OCI-LY3 (cell line): Measurements from ENCODE around the gene HIVEP3.

Source experiments
- H2AFZ ChIP-seq: fragments of 200-600, 300-600 bp; shearing (Covaris generic); 2 replicates; pipeline ENCODE4 v1.6.0; 2014; ENCODE audit warnings: antibody characterized with exemption, low read depth, low read length
- H3K27ac ChIP-seq: fragments of 200-600, 300-600 bp; sonication (generic); 2 replicates; pipeline ENCODE4 v1.5.1; 2014; ENCODE audit warnings: mild to moderate bottlenecking, low read length, moderate library complexity, mixed read lengths
- H3K27me3 ChIP-seq: fragments of 200-600, 300-600 bp; sonication (generic); 2 replicates; pipeline ENCODE4 v1.6.1; 2014; ENCODE audit warnings: low read depth, low read length, mixed read lengths
- H3K36me3 ChIP-seq: fragments of 200-600, 300-600 bp; sonication (generic); replicated peaks from 2 replicates; pipeline ENCODE3; 2014; ENCODE audit warnings: low read depth, low read length, mixed read lengths
- H3K4me1 ChIP-seq: fragments of 300-600, 200-600 bp; sonication (generic); 2 replicates; pipeline ENCODE4 v1.6.1; 2014; ENCODE audit warnings: low read length, mixed read lengths
- H3K4me2 ChIP-seq: fragments of 200-600, 300-600 bp; sonication (generic); 2 replicates; pipeline ENCODE4 v1.6.1; 2014; ENCODE audit warnings: low read length, mixed read lengths
- H3K4me3 ChIP-seq: fragments of 300-600, 200-600 bp; sonication (generic); 2 replicates; pipeline ENCODE4 v1.5.1; 2014; ENCODE audit warnings: antibody characterized with exemption, mild to moderate bottlenecking, low read length, moderate library complexity
- H3K79me2 ChIP-seq: fragments of 300-600, 200-600 bp; shearing (Covaris generic); 2 replicates; pipeline ENCODE4 v1.6.1; 2014; ENCODE audit warnings: mild to moderate bottlenecking, low read length, mixed read lengths
- H3K9ac ChIP-seq: fragments of 300-600, 200-600 bp; shearing (Covaris generic); 2 replicates; pipeline ENCODE4 v1.6.0; 2014; ENCODE audit warnings: mild to moderate bottlenecking, low read length, moderate library complexity
- H3K9me3 ChIP-seq: fragments of 200-600, 300-600 bp; shearing (Covaris generic); 2 replicates; pipeline ENCODE4 v1.6.1; 2014; ENCODE audit warnings: low read length, mixed read lengths; ENCODE audit not compliant: insufficient read depth
- H4K20me1 ChIP-seq: fragments of 200-600, 300-600 bp; sonication (generic); 2 replicates; pipeline ENCODE4 v1.6.1; 2016; ENCODE audit warnings: low read length, mixed read lengths; ENCODE audit not compliant: insufficient read depth
- CTCF ChIP-seq: fragments of 200-600, 300-600 bp; sonication (generic); IDR thresholded peaks from 2 replicates; pipeline ENCODE4 v1.5.1; 2014; ENCODE audit warnings: antibody characterized with exemption, low read length, low read depth
- EZH2phosphoT487 ChIP-seq: fragments of 200-600 bp; shearing (Covaris generic); IDR thresholded peaks from 2 replicates; pipeline ENCODE4 v1.6.1; 2018; ENCODE audit warnings: antibody characterized with exemption, mixed run types, low read depth

Gene HIVEP3

GRCh38 chr1:41618066-41618825 lies 300.5 kb downstream of the HIVEP3 start:
- H4K20me1 ChIP-seq, result peaks cover 97% of the 10 kb centered on the region
- no peak overlapping the region for H3K4me2 ChIP-seq
- H2AFZ ChIP-seq, result no peak overlapping the region
- H3K79me2 ChIP-seq, result peaks cover 99% of the 10 kb centered on the region
- peaks cover 9% of the 10 kb centered on the region for H3K4me1 ChIP-seq
- no peak overlapping the region for H3K27ac ChIP-seq
- H3K27me3 ChIP-seq, result no peaks in the 10 kb centered on the region
- no peak for TF ChIP-seq EZH2phosphoT487
- TF ChIP-seq CTCF, result no peak
- peaks cover 33% of the 10 kb centered on the region for H3K36me3 ChIP-seq
- no peaks in the 10 kb centered on the region for H3K9me3 ChIP-seq
- H3K4me3 ChIP-seq, result no peak overlapping the region
- H3K9ac ChIP-seq, result no peak overlapping the region

GRCh38 chr1:41617336-41617735 lies 301.4 kb downstream of the HIVEP3 start:
- no peaks in the 10 kb centered on the region for H3K27me3 ChIP-seq
- H3K4me2 ChIP-seq, result no peak overlapping the region
- H4K20me1 ChIP-seq, result peaks cover 97% of the 10 kb centered on the region
- H3K9ac ChIP-seq, result no peak overlapping the region
- H3K79me2 ChIP-seq, result peaks cover 99% of the 10 kb centered on the region
- no peak overlapping the region for H3K4me3 ChIP-seq
- H3K36me3 ChIP-seq, result peaks cover 29% of the 10 kb centered on the region
- no peak overlapping the region for H2AFZ ChIP-seq
- no peak overlapping the region for H3K27ac ChIP-seq
- H3K9me3 ChIP-seq, result no peaks in the 10 kb centered on the region
- no peaks in the 10 kb centered on the region for H3K4me1 ChIP-seq
- TF ChIP-seq EZH2phosphoT487 (no peak), CTCF (no peak)

GRCh38 chr1:41616563-41616962 lies 302.2 kb downstream of the HIVEP3 start:
- Histone ChIP-seq H3K9ac (no peak overlapping the region), H3K79me2 (peaks cover 99% of the 10 kb centered on the region), H2AFZ (no peak overlapping the region), H3K27me3 (no peaks in the 10 kb centered on the region), H3K4me1 (no peaks in the 10 kb centered on the region), H4K20me1 (peaks cover 97% of the 10 kb centered on the region), H3K4me2 (no peak overlapping the region), H3K27ac (no peak overlapping the region), H3K4me3 (no peak overlapping the region), H3K36me3 (peaks cover 29% of the 10 kb centered on the region), H3K9me3 (no peaks in the 10 kb centered on the region)
- no peak for TF ChIP-seq EZH2phosphoT487
- no peak for TF ChIP-seq CTCF

GRCh38 chr1:41615981-41616380 lies 302.7 kb downstream of the HIVEP3 start:
- Histone ChIP-seq H2AFZ (no peak overlapping the region), H3K27me3 (no peaks in the 10 kb centered on the region), H3K36me3 (peaks cover 28% of the 10 kb centered on the region), H3K4me2 (no peak overlapping the region), H3K79me2 (peaks cover 99% of the 10 kb centered on the region), H3K4me1 (no peaks in the 10 kb centered on the region), H3K9ac (no peak overlapping the region), H3K9me3 (no peaks in the 10 kb centered on the region), H3K27ac (no peak overlapping the region), H3K4me3 (no peak overlapping the region), H4K20me1 (peaks cover 97% of the 10 kb centered on the region)
- TF ChIP-seq EZH2phosphoT487, result no peak
- TF ChIP-seq CTCF, result no peak
